A549 (cell line): ENCODE results near the gene SAP30L. TPM values are rescaled to one million over a fixed set of nuclear protein-coding genes. Genes with fewer than 3 reads are reported as not detected.

Experiments
- ATAC-seq, 2 experiments: fragments of 200-7000 bp in 1 of 2; fragments of >200 bp in 1 of 2; cut with Nextera tagmentation in 1 of 2; cut with Tn5 transposase in 1 of 2; 3 replicates each; pipeline versions ENCODE4 v1.8.0 to v1.9.1; 2018 to 2020; ENCODE audit warnings: mild to moderate bottlenecking in 1 of 2, moderate library complexity in 1 of 2
- CTCF ChIA-PET: fragments of 300-600 bp; sonication (Branson Sonifier 250); formaldehyde crosslinking; extraction: SDS; loops from one replicate; lab custom pipeline; 2021; ENCODE audit warnings: antibody characterized with exemption, inconsistent platforms; lab: Yijun Ruan, JAX
- POLR2A ChIA-PET: fragments of 350-600 bp; formaldehyde crosslinking; extraction: SDS; loops from one replicate; lab custom pipeline; 2021; ENCODE audit warnings: antibody characterized with exemption, inconsistent platforms; lab: Yijun Ruan, JAX
- DNase-seq, 2 experiments: peaks; one replicate each; pipeline versions ENCODE4 v3.0.0 to v3.0.0-alpha.2; 2011 to 2016; ENCODE audit warnings: low read depth in 1 of 2, low spot score in 1 of 2
- FAIRE-seq: peaks from 2 replicates; lab custom pipeline; 2011; peaks lifted over from hg19 to GRCh38; lab: Jason Lieb, UNC
- H3K27ac ChIP-seq, 2 experiments: fragments of >200 bp; sonication (Bioruptor Twin); formaldehyde crosslinking; 3 replicates each; pipeline ENCODE4 v1.5.1; 2016 to 2017
- H3K4me1 ChIP-seq: fragments of >200 bp; sonication (Bioruptor Twin); formaldehyde crosslinking; 3 replicates; pipeline ENCODE4 v1.6.1; 2016
- H3K4me2 ChIP-seq: fragments of >200 bp; sonication (Bioruptor Twin); formaldehyde crosslinking; 3 replicates; pipeline ENCODE4 v1.6.1; 2016
- H3K4me3 ChIP-seq: fragments of >200 bp; sonication (Bioruptor Twin); formaldehyde crosslinking; 3 replicates; pipeline ENCODE4 v1.5.1; 2016
- H3K9me3 ChIP-seq: fragments of >200 bp; sonication (Bioruptor Twin); formaldehyde crosslinking; 3 replicates; pipeline ENCODE4 v1.6.1; 2016
- ATOH8 ChIP-seq: fragments of 250-450 bp; sonication (Bioruptor Pico); IDR thresholded peaks from 2 replicates; pipeline ENCODE4 v1.5.0; 2020; ENCODE audit warnings: low read depth, mild to moderate bottlenecking, moderate library complexity
- BCL3 ChIP-seq: fragments of >200 bp; sonication (Bioruptor Twin); formaldehyde crosslinking; IDR thresholded peaks from 3 replicates; pipeline ENCODE4 v1.6.1; 2016
- CBX2 ChIP-seq: fragments of 200-600 bp; sonication (generic); IDR thresholded peaks from 2 replicates; pipeline ENCODE4 v1.6.1; 2016; ENCODE audit warnings: low read depth, mild to moderate bottlenecking, borderline replicate concordance
- CEBPB ChIP-seq, 2 experiments: fragments of >200 bp in 1 of 2; sonication (Bioruptor Twin) in 1 of 2; formaldehyde crosslinking in 1 of 2; IDR thresholded peaks; 2 replicates each; pipeline ENCODE4 v1.6.1; 2012 to 2016
- CHD4 ChIP-seq: fragments of 200-600 bp; sonication (generic); IDR thresholded peaks from 2 replicates; pipeline ENCODE4 v1.6.1; 2016; ENCODE audit warnings: antibody characterized with exemption, mild to moderate bottlenecking, borderline replicate concordance
- E2F6 ChIP-seq: IDR thresholded peaks from 2 replicates; pipeline ENCODE4 v1.6.1; 2012; ENCODE audit warnings: low read depth, borderline replicate concordance
- EHF ChIP-seq: fragments of 250-450 bp; sonication (Bioruptor Pico); IDR thresholded peaks from 2 replicates; pipeline ENCODE4 v1.5.0; 2020; ENCODE audit warnings: mild to moderate bottlenecking
- ELK1 ChIP-seq: fragments of 150-350 bp; IDR thresholded peaks from 2 replicates; pipeline ENCODE4 v1.6.1; 2014; ENCODE audit warnings: low read depth, mild to moderate bottlenecking, low read length
- HDAC2 ChIP-seq: fragments of 200-600 bp; sonication (generic); IDR thresholded peaks from 2 replicates; pipeline ENCODE4 v1.6.1; 2016
- HOXB5 ChIP-seq: fragments of 250-450 bp; sonication (Bioruptor Pico); IDR thresholded peaks from 2 replicates; pipeline ENCODE4 v1.5.0; 2020; ENCODE audit warnings: mild to moderate bottlenecking, moderate library complexity
- MYC ChIP-seq: IDR thresholded peaks from 2 replicates; pipeline ENCODE4 v1.6.1; 2012; ENCODE audit warnings: mild to moderate bottlenecking, inconsistent platforms, low read length, improper control_type of control experiment, borderline replicate concordance
- NR3C1 ChIP-seq: fragments of >200 bp; sonication (Bioruptor Twin); formaldehyde crosslinking; IDR thresholded peaks from 3 replicates; pipeline ENCODE4 v1.6.1; 2017
- PBX3 ChIP-seq: IDR thresholded peaks from 2 replicates; pipeline ENCODE4 v1.6.1; 2012
- PHF8 ChIP-seq: fragments of 200-600 bp; sonication (generic); IDR thresholded peaks from 2 replicates; pipeline ENCODE4 v1.6.1; 2016; ENCODE audit warnings: low read depth, mild to moderate bottlenecking, antibody characterized with exemption, moderate library complexity, borderline replicate concordance
- POLR2A ChIP-seq: IDR thresholded peaks from 2 replicates; pipeline ENCODE4 v1.6.1; 2012; ENCODE audit warnings: mild to moderate bottlenecking, low read length
- RARB ChIP-seq: fragments of 250-450 bp; sonication (Bioruptor Pico); IDR thresholded peaks from 2 replicates; pipeline ENCODE4 v1.8.0; 2021; ENCODE audit warnings: mild to moderate bottlenecking, moderate library complexity
- SREBF2 ChIP-seq: fragments of 450-650 bp; IDR thresholded peaks from 2 replicates; pipeline ENCODE4 v1.6.1; 2014; ENCODE audit warnings: mild to moderate bottlenecking, moderate library complexity
- ZC3H11A ChIP-seq: fragments of 450-650 bp; IDR thresholded peaks from 2 replicates; pipeline ENCODE4 v1.6.1; 2014; ENCODE audit warnings: antibody characterized with exemption, mild to moderate bottlenecking
- ZFP36 ChIP-seq: fragments of 450-650 bp; IDR thresholded peaks from 2 replicates; pipeline ENCODE4 v1.6.1; 2014; ENCODE audit warnings: borderline replicate concordance; ENCODE audit not compliant: partially characterized antibody
- WGBS: methylation state at CpG from one replicate; pipeline ENCODE4 v1.1.6; 2017; ENCODE audit errors: missing lambda C conversion rate; 5-methylcytosine and 5-hydroxymethylcytosine counted together
- polyA plus RNA-seq, 4 experiments: library from polyadenylated mRNA; depleted of rRNA in 3 of 4; stranded (reverse); fragments of >200 nt; fragmentation: RNase III in 1 of 4; extraction: RNeasy Plus Mini Kit Qiagen cat#74134 plus additional on column Dnase treatment in 1 of 4; gene quantifications; 2 replicates in 3 of 4; 3 replicates in 1 of 4; pipeline ENCODE4 v1.2.3, GENCODE V29; 2011 to 2017

SAP30L gene
- polyA plus RNA-seq, 2 of the 4 experiments (the other 2 are of a cell fraction): 24.9 to 50.3 TPM

- Histone ChIP-seq H3K27ac (no peak overlapping the region), H3K4me3 (no peak overlapping the region), H3K4me2 (no peak overlapping the region), H3K9me3 (no peaks in the 10 kb centered on the region), H3K4me1 (no peaks in the 10 kb centered on the region)
- no peak for FAIRE-seq
- ChIA-PET POLR2A (no interaction called here), CTCF (interaction anchor here (1.2 to 1.6 kb wide), 3 partner anchors 12 to 30 kb away, joined by 3 to 4 read pairs (median 4); no protein-coding TSS in a partner anchor)
- no peak for DNase-seq
- no peak for ATAC-seq
- no peak for TF ChIP-seq E2F6
- no peak for TF ChIP-seq RARB (CRISPR knock-in tag)
- TF ChIP-seq MYC: no peak
- TF ChIP-seq ZC3H11A: no peak
- TF ChIP-seq EHF (CRISPR knock-in tag): no peak
- TF ChIP-seq BCL3: no peak
- TF ChIP-seq HOXB5 (CRISPR knock-in tag): no peak
- TF ChIP-seq SREBF2: no peak
- no peak for TF ChIP-seq NR3C1
- no peak for TF ChIP-seq ZFP36
- TF ChIP-seq POLR2A: no peak
- TF ChIP-seq PBX3: no peak
- TF ChIP-seq ATOH8 (CRISPR knock-in tag): no peak
- no peak for TF ChIP-seq CBX2
- TF ChIP-seq, all 56 proteins: peak for 0
- 91% methylated on average over 5 of the region's 5 CpGs for WGBS
Observed at GRCh38 chr5:154437281-154437965, 8.4 kb upstream of the SAP30L start.

GRCh38 chr5:154440540-154440939, 5.3 kb upstream of the SAP30L start:
- DNase-seq: no peak
- CTCF ChIA-PET: interaction anchor here (1.9 kb wide), 1 partner anchor 250 kb away, joined by 4 read pairs; the partner anchor contains the start of gene GALNT10
- no peak overlapping the region for H3K4me3 ChIP-seq

GRCh38 chr5:154442801-154443200, 3.0 kb upstream of the SAP30L start:
- TF ChIP-seq CHD4 (no peak), HDAC2 (no peak), ELK1 (no peak), PHF8 (no peak), MYC (no peak), EHF (CRISPR knock-in tag) (no peak), E2F6 (no peak), POLR2A (no peak)
- FAIRE-seq (no peak), ATAC-seq (no peak), DNase-seq (no peak)
- Histone ChIP-seq H3K4me2 (no peak overlapping the region), H3K27ac (no peak overlapping the region), H3K4me1 (peaks cover 16% of the 10 kb centered on the region), H3K4me3 (no peak overlapping the region), H3K9me3 (no peaks in the 10 kb centered on the region)
- ChIA-PET CTCF (interaction anchor here (0.8 to 2.2 kb wide), 2 partner anchors 26 to 370 kb away, joined by 3 to 6 read pairs; no protein-coding TSS in a partner anchor), POLR2A (no interaction called here)
- WGBS: 84% methylated on average over 1 of the region's 1 CpG

More at GRCh38 chr5:154440540-154440939, 5.3 kb upstream of the SAP30L start:
- FAIRE-seq (no peak), ATAC-seq (no peak)
- H3K4me2 ChIP-seq: no peak overlapping the region
- POLR2A ChIA-PET: no interaction called here
- H3K9me3 ChIP-seq: no peaks in the 10 kb centered on the region
- peaks cover 7% of the 10 kb centered on the region; the same call in 2 of the 3 replicates for H3K4me1 ChIP-seq
- 86% methylated on average over 5 of the region's 5 CpGs for WGBS
- no peak overlapping the region for H3K27ac ChIP-seq
- peak in 1 of 2 experiments; percentile 13; a peak in 1 of 4 replicates for TF ChIP-seq CEBPB (IDR thresholded peaks at IDR 0.05)
- no peak for TF ChIP-seq E2F6
